ENCODE results near the gene GOLGA6L10. TPM values are rescaled to one million over a fixed set of nuclear protein-coding genes. Genes with fewer than 3 reads are reported as not detected.
"Not testable (repeated sequence)": the region's sequence is repeated elsewhere in the genome, so short reads cannot be mapped to it uniquely, and the experiment has no call there.

The GOLGA6L10 gene, protein sequence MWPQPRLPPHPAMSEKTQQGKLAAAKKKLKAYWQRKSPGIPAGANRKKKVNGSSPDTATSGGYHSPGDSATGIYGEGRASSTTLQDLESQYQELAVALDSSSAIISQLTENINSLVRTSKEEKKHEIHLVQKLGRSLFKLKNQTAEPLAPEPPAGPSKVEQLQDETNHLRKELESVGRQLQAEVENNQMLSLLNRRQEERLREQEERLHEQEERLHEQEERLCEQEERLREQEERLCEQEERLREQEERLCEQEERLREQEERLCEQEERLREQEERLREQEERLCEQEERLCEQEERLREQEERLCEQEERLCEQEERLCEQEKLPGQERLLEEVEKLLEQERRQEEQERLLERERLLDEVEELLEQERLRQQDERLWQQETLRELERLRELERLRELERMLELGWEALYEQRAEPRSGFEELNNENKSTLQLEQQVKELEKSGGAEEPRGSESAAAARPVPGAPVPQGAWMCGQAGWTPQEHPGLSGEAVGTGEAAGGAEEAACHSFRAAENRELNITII
- total RNA-seq = 1 to 10 TPM in 2 of 4 donors, under 1 TPM in 2; under 0.01 to 6.2 (median 1.5) TPM

GRCh38 chr15:82349375-82349774, at the start of gene GOLGA6L10:
TSS of gene GOLGA6L10 (minus strand) at chr15:82349475. CDS start at chr15:82349375, 100 bp downstream.
- H3K27me3 ChIP-seq; H3K4me1 ChIP-seq; intact Hi-C loops (cut with DNase I; ENCODE audit: low total_unique reads); H3K27ac ChIP-seq; H3K36me3 ChIP-seq; H3K9me3 ChIP-seq; DNase-seq; H3K4me3 ChIP-seq: not testable (repeated sequence)

GRCh38 chr15:82398785-82399184, 49.5 kb upstream of the GOLGA6L10 start:
- TF ChIP-seq POLR2A (IDR thresholded peaks at IDR 0.05) (no peak), CTCF (IDR thresholded peaks at IDR 0.05) (no peak)
- intact Hi-C loops (cut with DNase I; ENCODE audit: low total_unique reads) = no loop called here
- H3K27ac ChIP-seq = no peak overlapping the region
- H3K36me3 ChIP-seq = no peaks in the 10 kb centered on the region
- H3K27me3 ChIP-seq = no peaks in the 10 kb centered on the region
- H3K9me3 ChIP-seq = no peaks in the 10 kb centered on the region
- H3K4me1 ChIP-seq = no peaks in the 10 kb centered on the region
- DNase-seq = no peak
- H3K4me3 ChIP-seq = no peak overlapping the region

- intact Hi-C loops (cut with DNase I; ENCODE audit: low total_unique reads) = no loop called here
- no peak for DNase-seq
- Histone ChIP-seq H3K4me1 (no peaks in the 10 kb centered on the region), H3K36me3 (no peaks in the 10 kb centered on the region), H3K9me3 (no peaks in the 10 kb centered on the region), H3K4me3 (no peak overlapping the region), H3K27ac (no peak overlapping the region), H3K27me3 (no peaks in the 10 kb centered on the region)
- TF ChIP-seq POLR2A (IDR thresholded peaks at IDR 0.05) (no peak), CTCF (IDR thresholded peaks at IDR 0.05) (no peak)
These were observed 48.5 kb upstream of the GOLGA6L10 start for GRCh38 chr15:82397817-82398216.

GRCh38 chr15:82395788-82396187, 46.5 kb upstream of the GOLGA6L10 start:
- intact Hi-C loops (cut with DNase I; ENCODE audit: low total_unique reads) = not testable (repeated sequence)

GRCh38 chr15:82393671-82394070, 44.4 kb upstream of the GOLGA6L10 start:
- no peak for DNase-seq
- intact Hi-C loops (cut with DNase I; ENCODE audit: low total_unique reads) = no loop called here
- H3K9me3 ChIP-seq = no peaks in the 10 kb centered on the region
- H3K27ac ChIP-seq = no peak overlapping the region
- TF ChIP-seq CTCF (IDR thresholded peaks at IDR 0.05) = no peak
- no peak for TF ChIP-seq POLR2A (IDR thresholded peaks at IDR 0.05)
- no peaks in the 10 kb centered on the region for H3K36me3 ChIP-seq
- H3K4me1 ChIP-seq = no peaks in the 10 kb centered on the region
- H3K4me3 ChIP-seq = no peak overlapping the region
- no peaks in the 10 kb centered on the region for H3K27me3 ChIP-seq

More at GRCh38 chr15:82395788-82396187, 46.5 kb upstream of the GOLGA6L10 start:
- H3K27me3 ChIP-seq, H3K4me3 ChIP-seq, H3K9me3 ChIP-seq, H3K4me1 ChIP-seq, H3K27ac ChIP-seq, H3K36me3 ChIP-seq, DNase-seq: not testable (repeated sequence)

DNA sequence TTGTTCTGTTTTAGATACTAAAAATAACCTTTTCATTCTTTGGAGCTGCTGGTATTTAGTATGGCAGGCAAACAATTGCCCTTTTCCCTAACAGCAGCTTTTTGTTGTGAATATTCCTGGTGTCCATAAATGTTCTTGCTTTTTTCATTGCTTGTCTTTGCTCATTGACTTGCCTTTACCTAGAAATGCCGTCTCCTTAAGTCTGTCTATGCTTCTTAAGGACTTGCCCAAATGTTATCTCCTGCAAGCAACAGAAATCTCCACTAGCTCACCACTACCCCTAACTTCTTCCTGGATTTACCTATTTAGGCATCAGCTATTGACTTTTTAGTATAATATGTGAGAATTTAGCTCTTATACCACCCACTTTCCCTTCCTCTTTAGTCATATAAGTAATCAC, 42.8 kb upstream of the GOLGA6L10 start:
- H3K4me1 ChIP-seq; H3K4me3 ChIP-seq; intact Hi-C loops (cut with DNase I; ENCODE audit: low total_unique reads); H3K27me3 ChIP-seq; DNase-seq; H3K27ac ChIP-seq; H3K36me3 ChIP-seq; H3K9me3 ChIP-seq: not testable (repeated sequence)

- DNase-seq; H3K9me3 ChIP-seq; H3K27ac ChIP-seq; H3K36me3 ChIP-seq; H3K4me1 ChIP-seq; H3K4me3 ChIP-seq; H3K27me3 ChIP-seq; intact Hi-C loops (cut with DNase I; ENCODE audit: low total_unique reads): not testable (repeated sequence)
These were observed 40.9 kb upstream of the GOLGA6L10 start for GRCh38 chr15:82390152-82390551.

DNA sequence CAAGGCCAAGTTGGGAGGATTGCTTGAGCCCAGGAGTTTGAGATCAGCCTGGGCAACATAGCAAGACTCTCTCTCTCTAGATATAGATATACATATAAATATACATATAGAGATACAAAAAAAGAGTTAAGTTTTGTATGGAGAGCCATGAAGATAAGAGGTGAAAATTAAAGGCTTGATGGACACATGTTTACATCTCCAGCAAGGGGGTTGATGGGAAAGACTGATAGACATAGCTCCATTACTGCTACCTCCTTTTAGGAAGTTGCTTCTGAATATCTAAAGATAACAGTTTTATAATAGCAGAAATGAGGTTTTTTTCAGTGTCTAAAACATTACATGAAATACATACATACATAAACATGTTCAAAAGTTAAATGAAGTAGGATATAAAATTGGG, 37.9 kb upstream of the GOLGA6L10 start:
- H3K9me3 ChIP-seq; H3K4me3 ChIP-seq; H3K4me1 ChIP-seq; intact Hi-C loops (cut with DNase I; ENCODE audit: low total_unique reads); H3K36me3 ChIP-seq; DNase-seq; H3K27me3 ChIP-seq; H3K27ac ChIP-seq: not testable (repeated sequence)

DNA sequence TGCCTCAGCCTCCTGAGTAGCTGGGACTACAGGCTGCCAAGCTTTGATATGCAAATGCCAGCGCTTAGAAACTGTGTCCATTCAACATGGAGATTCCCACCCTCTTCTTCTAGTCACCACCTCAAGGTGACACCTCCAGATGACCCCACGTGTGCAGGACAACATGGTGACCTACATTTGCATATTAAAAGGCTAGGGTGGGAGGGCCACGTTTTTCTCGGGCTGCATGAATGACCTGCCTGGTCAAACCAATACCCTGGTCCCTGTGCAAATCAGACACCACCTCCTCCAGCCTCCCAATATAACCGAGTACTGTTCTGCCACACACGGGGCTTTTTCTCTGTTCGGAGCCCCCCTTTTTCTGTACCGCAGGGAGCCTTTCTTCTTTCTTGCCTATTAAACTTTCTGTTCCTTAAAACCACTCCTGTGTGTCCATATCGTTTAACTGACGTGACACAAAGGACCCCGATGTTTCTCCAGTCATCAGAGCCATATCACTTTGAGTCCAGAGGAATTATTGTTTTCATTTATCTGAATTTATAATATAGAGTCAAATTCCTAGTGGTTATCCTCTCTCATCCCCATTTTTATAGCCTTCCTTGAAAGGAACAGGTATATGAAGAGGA, 32.2 kb upstream of the GOLGA6L10 start:
- H3K27me3 ChIP-seq; H3K27ac ChIP-seq; intact Hi-C loops (cut with DNase I; ENCODE audit: low total_unique reads); H3K4me1 ChIP-seq; DNase-seq; H3K9me3 ChIP-seq; H3K36me3 ChIP-seq; H3K4me3 ChIP-seq: not testable (repeated sequence)

DNA sequence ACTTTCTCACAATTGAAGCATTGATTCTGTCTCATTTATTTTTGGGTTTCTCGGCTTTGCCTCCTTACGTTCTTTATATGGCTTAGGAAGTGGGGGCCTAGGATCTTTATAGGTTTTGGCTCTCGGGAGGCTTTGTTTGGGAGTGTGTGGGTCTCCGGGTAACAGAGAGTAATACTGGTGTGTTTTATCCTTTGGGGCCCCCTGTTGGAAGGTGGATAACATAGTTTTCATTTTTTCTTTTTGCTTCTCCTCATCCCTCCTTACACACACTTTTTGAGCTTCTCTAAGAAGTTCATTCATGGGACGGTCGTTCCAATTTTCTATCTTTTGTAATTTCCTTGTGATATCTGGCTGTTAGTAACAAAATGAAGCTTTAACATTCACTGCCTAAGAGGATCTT, 30.3 kb upstream of the GOLGA6L10 start:
- H3K4me1 ChIP-seq; H3K27ac ChIP-seq; H3K36me3 ChIP-seq; H3K4me3 ChIP-seq; H3K9me3 ChIP-seq; intact Hi-C loops (cut with DNase I; ENCODE audit: low total_unique reads); H3K27me3 ChIP-seq; DNase-seq: not testable (repeated sequence)

Measured in uterus (tissue), 4 donors.